ENCODE measurements around the gene LYPD1. TPM values are rescaled to one million over a fixed set of nuclear protein-coding genes. Genes with fewer than 3 reads are reported as not detected.

Gene LYPD1
- total RNA-seq, 1 donor from 2014 or later = 1.2 TPM

GRCh38 chr2:132668987-132669907, 758 bp downstream of the LYPD1 start:
- no peak for DNase-seq (ENCODE audit: low read depth in 2 of 2)

- no peak for DNase-seq (ENCODE audit: low read depth in 2 of 2)
Measured at GRCh38 chr2:132668189-132668823, 1.7 kb downstream of the LYPD1 start.

- no peak for DNase-seq (ENCODE audit: low read depth in 2 of 2)
Measured at GRCh38 chr2:132667706-132668105, 2.3 kb downstream of the LYPD1 start.

GRCh38 chr2:132665401-132666140, 4.4 kb downstream of the LYPD1 start:
- DNase-seq (ENCODE audit: low read depth in 2 of 2) = no peak

- DNase-seq (ENCODE audit: low read depth in 2 of 2) = no peak
Measured at GRCh38 chr2:132664096-132664495, 5.9 kb downstream of the LYPD1 start.

GRCh38 chr2:132662732-132663131, 7.3 kb downstream of the LYPD1 start:
- DNase-seq (ENCODE audit: low read depth in 2 of 2) = no peak

- no peak for DNase-seq (ENCODE audit: low read depth in 2 of 2)
Measured at GRCh38 chr2:132659331-132659730, 10.7 kb downstream of the LYPD1 start.

GRCh38 chr2:132656266-132656975, 13.6 kb downstream of the LYPD1 start:
- no peak for DNase-seq (ENCODE audit: low read depth in 2 of 2)

- DNase-seq (ENCODE audit: low read depth in 2 of 2) = no peak
Measured at GRCh38 chr2:132654968-132655367, 15.0 kb downstream of the LYPD1 start.

- DNase-seq (ENCODE audit: low read depth in 2 of 2) = no peak
Measured at GRCh38 chr2:132654335-132654734, 15.7 kb downstream of the LYPD1 start.

- no peak for DNase-seq (ENCODE audit: low read depth in 2 of 2)
Measured at GRCh38 chr2:132652474-132652873, 17.5 kb downstream of the LYPD1 start.

- DNase-seq (ENCODE audit: low read depth in 2 of 2) = peak in 1 of 2 donors; percentile 52
Measured at GRCh38 chr2:132651115-132652045, 18.6 kb downstream of the LYPD1 start.

- no peak for DNase-seq (ENCODE audit: low read depth in 2 of 2)
Measured at GRCh38 chr2:132646540-132647108, 23.4 kb downstream of the LYPD1 start.

GRCh38 chr2:132645722-132646539, 24.1 kb downstream of the LYPD1 start:
- no peak for DNase-seq (ENCODE audit: low read depth in 2 of 2)

GRCh38 chr2:132645176-132645575, 24.8 kb downstream of the LYPD1 start:
- no peak for DNase-seq (ENCODE audit: low read depth in 2 of 2)

- no peak for DNase-seq (ENCODE audit: low read depth in 2 of 2)
Measured at GRCh38 chr2:132642415-132642814, 27.6 kb downstream of the LYPD1 start.

- no peak for DNase-seq (ENCODE audit: low read depth in 2 of 2)
Measured at GRCh38 chr2:132641819-132642218, 28.2 kb downstream of the LYPD1 start.

- DNase-seq (ENCODE audit: low read depth in 2 of 2) = no peak
Measured at GRCh38 chr2:132640116-132640515, 29.9 kb downstream of the LYPD1 start.

Measured in lung microvascular endothelial cell (primary cell).